ENCODE measurements around the gene NPM3.

The NPM3 gene

DNA sequence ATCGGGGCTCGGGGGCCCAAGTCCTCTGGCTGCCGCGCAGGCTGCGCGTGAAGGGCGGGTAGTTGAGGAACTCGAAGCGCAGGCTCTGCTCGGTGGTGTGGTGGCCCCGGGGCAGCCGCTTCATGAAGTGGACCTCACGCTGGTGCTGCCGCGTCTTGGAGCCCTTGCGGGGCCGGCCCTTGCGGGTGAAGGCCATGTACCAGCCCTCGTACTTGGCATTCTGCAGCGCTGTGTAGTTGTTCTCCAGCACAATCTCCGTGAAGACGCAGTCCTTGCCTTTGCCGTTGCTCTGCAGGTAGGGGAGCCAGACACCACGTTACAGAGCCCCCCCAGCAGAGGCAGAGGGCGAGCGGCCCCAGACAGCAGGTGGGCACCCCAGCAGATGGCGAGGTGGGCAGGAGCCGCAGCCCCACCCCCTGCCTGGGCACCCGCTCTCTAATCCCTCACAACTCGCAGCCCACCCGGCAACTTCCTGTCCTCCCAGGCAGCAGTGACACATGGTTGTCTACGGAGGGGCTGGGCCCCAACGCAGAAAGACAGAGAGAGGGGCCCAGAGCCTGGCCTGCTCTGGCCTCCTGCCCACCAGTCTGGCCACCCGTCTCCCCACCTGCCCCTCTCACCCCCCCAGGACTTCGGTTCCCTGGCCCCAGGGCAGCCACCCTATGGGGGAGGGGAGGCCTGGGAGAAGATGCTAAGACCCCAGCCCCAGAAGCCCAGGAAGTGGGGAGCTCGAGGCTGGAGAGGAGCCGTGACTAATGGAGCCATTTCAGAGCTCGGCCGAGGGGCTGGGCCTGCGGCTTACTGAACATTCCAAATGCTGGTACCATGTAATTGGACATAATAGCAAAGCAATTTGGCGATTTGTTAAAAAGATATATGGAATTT is 12.7 kb downstream of the NPM3 start:
- H3K79me2 ChIP-seq (ENCODE audit: insufficient read depth, low read length) = no peaks in the 10 kb centered on the region
- no peaks in the 10 kb centered on the region for H3K9me2 ChIP-seq (replicated peaks; ENCODE audit: insufficient read depth, low read length)
- no peaks in the 10 kb centered on the region for H3K36me3 ChIP-seq (ENCODE audit: low read length)
- H3K4me3 ChIP-seq (ENCODE audit: insufficient read depth, low read length, poor library complexity, severe bottlenecking) = no peak overlapping the region
- no peaks in the 10 kb centered on the region for H3K9me3 ChIP-seq (ENCODE audit: insufficient read depth, low read length)
- H3K27me3 ChIP-seq (ENCODE audit: low read length) = no peaks in the 10 kb centered on the region
- no peak overlapping the region for H3K27ac ChIP-seq (ENCODE audit: low read depth, low read length)
- no peaks in the 10 kb centered on the region for H4K20me1 ChIP-seq (ENCODE audit: low read depth, low read length)
- no peak overlapping the region for H3K9ac ChIP-seq (ENCODE audit: low read length)
- no peak overlapping the region for H3K4me2 ChIP-seq (ENCODE audit: low read depth, low read length, poor library complexity, severe bottlenecking)
- no peaks in the 10 kb centered on the region for H3F3A ChIP-seq (ENCODE audit: insufficient read depth)
- no peak for TF ChIP-seq EZH2phosphoT487 (conservative IDR thresholded peaks at IDR 0.05; ENCODE audit: low read length)
- TF ChIP-seq, protein P1, sequence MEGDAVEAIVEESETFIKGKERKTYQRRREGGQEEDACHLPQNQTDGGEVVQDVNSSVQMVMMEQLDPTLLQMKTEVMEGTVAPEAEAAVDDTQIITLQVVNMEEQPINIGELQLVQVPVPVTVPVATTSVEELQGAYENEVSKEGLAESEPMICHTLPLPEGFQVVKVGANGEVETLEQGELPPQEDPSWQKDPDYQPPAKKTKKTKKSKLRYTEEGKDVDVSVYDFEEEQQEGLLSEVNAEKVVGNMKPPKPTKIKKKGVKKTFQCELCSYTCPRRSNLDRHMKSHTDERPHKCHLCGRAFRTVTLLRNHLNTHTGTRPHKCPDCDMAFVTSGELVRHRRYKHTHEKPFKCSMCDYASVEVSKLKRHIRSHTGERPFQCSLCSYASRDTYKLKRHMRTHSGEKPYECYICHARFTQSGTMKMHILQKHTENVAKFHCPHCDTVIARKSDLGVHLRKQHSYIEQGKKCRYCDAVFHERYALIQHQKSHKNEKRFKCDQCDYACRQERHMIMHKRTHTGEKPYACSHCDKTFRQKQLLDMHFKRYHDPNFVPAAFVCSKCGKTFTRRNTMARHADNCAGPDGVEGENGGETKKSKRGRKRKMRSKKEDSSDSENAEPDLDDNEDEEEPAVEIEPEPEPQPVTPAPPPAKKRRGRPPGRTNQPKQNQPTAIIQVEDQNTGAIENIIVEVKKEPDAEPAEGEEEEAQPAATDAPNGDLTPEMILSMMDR (IDR thresholded peaks at IDR 0.05; ENCODE audit: insufficient read depth, low read length, poor library complexity, severe bottlenecking) = no peak
- H2AFZ ChIP-seq (ENCODE audit: low read depth, low read length, severe bottlenecking) = no peak overlapping the region

DNA sequence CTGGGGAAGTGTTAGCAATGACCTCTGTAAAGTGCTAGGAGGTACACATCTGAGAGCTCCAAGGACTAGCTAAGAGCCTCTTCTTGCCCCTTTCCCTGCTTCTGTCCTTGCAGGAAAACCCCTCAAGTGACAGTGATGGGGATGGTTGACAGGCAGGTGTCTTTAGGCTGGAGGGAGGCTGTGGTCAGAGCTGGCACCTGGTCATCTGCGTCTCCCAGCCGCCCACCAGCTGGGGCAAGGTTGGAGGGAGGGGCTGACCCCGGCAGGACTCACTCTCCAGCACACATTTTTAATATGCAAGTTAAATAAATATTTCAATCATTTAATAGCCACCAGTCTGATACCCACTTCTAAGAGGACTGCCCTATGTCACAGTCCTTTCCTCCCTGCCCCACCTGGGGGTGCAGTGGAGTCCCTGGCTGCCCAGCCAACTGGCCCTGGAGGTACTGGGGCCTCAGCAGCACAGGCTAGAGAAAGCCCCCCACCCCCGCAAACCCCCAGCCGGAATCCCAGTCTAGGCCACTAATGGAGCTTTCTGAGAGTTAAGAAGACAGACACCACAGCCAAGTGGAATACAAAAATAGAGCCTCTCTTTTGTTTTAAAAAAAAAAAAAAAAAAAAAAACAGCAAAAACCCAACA is 13.6 kb downstream of the NPM3 start:
- H3K36me3 ChIP-seq (ENCODE audit: low read length) = no peaks in the 10 kb centered on the region
- no peak overlapping the region for H3K4me2 ChIP-seq (ENCODE audit: low read depth, low read length, poor library complexity, severe bottlenecking)
- no peaks in the 10 kb centered on the region for H3K27me3 ChIP-seq (ENCODE audit: low read length)

DNA sequence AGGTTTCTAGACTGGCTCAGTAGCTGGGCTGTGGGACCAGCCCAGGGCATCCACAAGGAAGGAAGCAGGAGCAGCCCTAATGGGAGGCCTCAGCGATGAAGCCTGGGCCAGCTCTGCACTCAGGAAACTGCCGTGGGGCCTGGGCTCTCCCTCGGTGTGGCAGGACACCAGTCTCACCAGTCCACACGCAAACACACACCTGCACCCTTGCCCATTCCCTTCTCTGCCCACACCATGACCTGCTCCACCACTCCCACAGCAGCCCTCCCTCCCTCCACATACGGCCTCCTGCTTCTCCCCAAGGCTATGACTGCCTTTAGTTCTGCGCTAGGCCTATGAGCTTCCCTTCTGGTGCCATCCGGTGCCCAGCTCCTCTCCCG is 14.5 kb downstream of the NPM3 start:
- no peak overlapping the region for H3K4me3 ChIP-seq (ENCODE audit: insufficient read depth, low read length, poor library complexity, severe bottlenecking)
- no peaks in the 10 kb centered on the region for H3K79me2 ChIP-seq (ENCODE audit: insufficient read depth, low read length)
- H2AFZ ChIP-seq (ENCODE audit: low read depth, low read length, severe bottlenecking) = no peak overlapping the region
- no peaks in the 10 kb centered on the region for H3F3A ChIP-seq (ENCODE audit: insufficient read depth)
- no peak overlapping the region for H3K4me2 ChIP-seq (ENCODE audit: low read depth, low read length, poor library complexity, severe bottlenecking)
- no peaks in the 10 kb centered on the region for H3K27me3 ChIP-seq (ENCODE audit: low read length)
- TF ChIP-seq, protein P1 (IDR thresholded peaks at IDR 0.05; ENCODE audit: insufficient read depth, low read length, poor library complexity, severe bottlenecking) = no peak
- TF ChIP-seq EZH2phosphoT487 (conservative IDR thresholded peaks at IDR 0.05; ENCODE audit: low read length) = no peak
- H3K9me3 ChIP-seq (ENCODE audit: insufficient read depth, low read length) = no peaks in the 10 kb centered on the region
- no peaks in the 10 kb centered on the region for H3K9me2 ChIP-seq (replicated peaks; ENCODE audit: insufficient read depth, low read length)
- no peak overlapping the region for H3K9ac ChIP-seq (ENCODE audit: low read length)
- H3K27ac ChIP-seq (ENCODE audit: low read depth, low read length) = no peak overlapping the region
- no peaks in the 10 kb centered on the region for H3K36me3 ChIP-seq (ENCODE audit: low read length)
- H4K20me1 ChIP-seq (ENCODE audit: low read depth, low read length) = no peaks in the 10 kb centered on the region

More for the DNA sequence above, 13.6 kb downstream of the NPM3 start:
- no peak overlapping the region for H2AFZ ChIP-seq (ENCODE audit: low read depth, low read length, severe bottlenecking)
- no peak for TF ChIP-seq EZH2phosphoT487 (conservative IDR thresholded peaks at IDR 0.05; ENCODE audit: low read length)
- TF ChIP-seq, protein P1 (IDR thresholded peaks at IDR 0.05; ENCODE audit: insufficient read depth, low read length, poor library complexity, severe bottlenecking) = no peak
- H3K9me3 ChIP-seq (ENCODE audit: insufficient read depth, low read length) = no peaks in the 10 kb centered on the region
- no peaks in the 10 kb centered on the region for H3F3A ChIP-seq (ENCODE audit: insufficient read depth)
- no peaks in the 10 kb centered on the region for H3K9me2 ChIP-seq (replicated peaks; ENCODE audit: insufficient read depth, low read length)
- no peak overlapping the region for H3K4me3 ChIP-seq (ENCODE audit: insufficient read depth, low read length, poor library complexity, severe bottlenecking)
- no peak overlapping the region for H3K9ac ChIP-seq (ENCODE audit: low read length)
- H4K20me1 ChIP-seq (ENCODE audit: low read depth, low read length) = no peaks in the 10 kb centered on the region
- no peak overlapping the region for H3K27ac ChIP-seq (ENCODE audit: low read depth, low read length)
- no peaks in the 10 kb centered on the region for H3K79me2 ChIP-seq (ENCODE audit: insufficient read depth, low read length)
